Activated naive CD8-positive, alpha-beta T cell treated with anti-CD3 and anti-CD28 coated beads, Interleukin-2, amount 10 ng/mL, durations not matched to agents 7 days and 5 days (primary cell): ENCODE data around the gene CACNA2D1. TPM values are rescaled to one million over a fixed set of nuclear protein-coding genes. Genes with fewer than 3 reads are reported as not detected.
"Not testable (repeated sequence)": the region's sequence is repeated elsewhere in the genome, so short reads cannot be mapped to it uniquely, and the experiment has no call there.

Experiments
- ATAC-seq: fragments of 150-1000 bp; cut with Tn5 transposase; one replicate; pipeline ENCODE4 v1.10.0; 2021; ENCODE audit warnings: low read depth, moderate library complexity
- POLR2A ChIA-PET: fragments of 350-600 bp; sonication (Branson Sonifier 250); formaldehyde crosslinking; loops from one replicate; lab custom pipeline; 2021; ENCODE audit warnings: antibody characterized with exemption; lab: Charles Lee
- DNase-seq: peaks from one replicate; pipeline ENCODE4 v3.0.0; 2021
- H3K27ac Mint-ChIP-seq: one replicate; pipeline ENCODE4 v1.8.0; 2022; ENCODE audit warnings: mild to moderate bottlenecking, mixed read lengths
- H3K27me3 Mint-ChIP-seq: one replicate; pipeline ENCODE4 v1.8.0; 2022; ENCODE audit warnings: mild to moderate bottlenecking, moderate library complexity, mixed read lengths
- H3K36me3 Mint-ChIP-seq: one replicate; pipeline ENCODE4 v1.8.0; 2021; ENCODE audit warnings: mild to moderate bottlenecking, mixed read lengths
- H3K4me1 Mint-ChIP-seq: one replicate; pipeline ENCODE4 v1.8.0; 2021; ENCODE audit warnings: mixed read lengths
- H3K4me3 Mint-ChIP-seq: one replicate; pipeline ENCODE4 v1.8.0; 2022; ENCODE audit warnings: mild to moderate bottlenecking, moderate library complexity, mixed read lengths
- H3K9me3 Mint-ChIP-seq: one replicate; pipeline ENCODE4 v1.8.0; 2021; ENCODE audit warnings: mixed read lengths
- total RNA-seq, 2 experiments: library from RNA; stranded (reverse); gene quantifications; one replicate each; pipeline ENCODE4 v1.2.3, GENCODE V29; 2021

Gene CACNA2D1
- total RNA-seq, 2 experiments from 2014 or later = not detected

GRCh38 chr7:82163586-82163985 lies 280.0 kb downstream of the CACNA2D1 start:
- Mint-ChIP-seq H3K27ac (no peak overlapping the region), H3K36me3 (no peaks in the 10 kb centered on the region), H3K9me3 (no peaks in the 10 kb centered on the region), H3K4me1 (no peaks in the 10 kb centered on the region), H3K4me3 (no peak overlapping the region), H3K27me3 (no peaks in the 10 kb centered on the region)
- POLR2A ChIA-PET = no interaction called here
- ATAC-seq (no peak), DNase-seq (no peak)

GRCh38 chr7:82162289-82162688 lies 281.3 kb downstream of the CACNA2D1 start:
- POLR2A ChIA-PET = no interaction called here

GRCh38 chr7:82158327-82158726 lies 285.2 kb downstream of the CACNA2D1 start:
- no peaks in the 10 kb centered on the region for H3K36me3 Mint-ChIP-seq
- POLR2A ChIA-PET = no interaction called here
- H3K9me3 Mint-ChIP-seq = no peaks in the 10 kb centered on the region
- H3K27me3 Mint-ChIP-seq = no peaks in the 10 kb centered on the region
- H3K27ac Mint-ChIP-seq = no peak overlapping the region
- no peaks in the 10 kb centered on the region for H3K4me1 Mint-ChIP-seq
- DNase-seq = no peak
- ATAC-seq = no peak
- no peak overlapping the region for H3K4me3 Mint-ChIP-seq

More at GRCh38 chr7:82162289-82162688, 281.3 kb downstream of the CACNA2D1 start:
- no peak for DNase-seq
- Mint-ChIP-seq H3K36me3 (no peaks in the 10 kb centered on the region), H3K27me3 (no peaks in the 10 kb centered on the region), H3K4me3 (no peak overlapping the region), H3K27ac (no peak overlapping the region), H3K9me3 (no peaks in the 10 kb centered on the region), H3K4me1 (no peaks in the 10 kb centered on the region)
- ATAC-seq = no peak

- DNase-seq (no peak), ATAC-seq (no peak)
- POLR2A ChIA-PET = no interaction called here
- no peaks in the 10 kb centered on the region for H3K36me3 Mint-ChIP-seq
- no peaks in the 10 kb centered on the region for H3K9me3 Mint-ChIP-seq
- H3K27me3 Mint-ChIP-seq = no peaks in the 10 kb centered on the region
- no peaks in the 10 kb centered on the region for H3K4me1 Mint-ChIP-seq
- H3K4me3 Mint-ChIP-seq = no peak overlapping the region
- no peak overlapping the region for H3K27ac Mint-ChIP-seq
Measured at GRCh38 chr7:82156893-82157292, 286.7 kb downstream of the CACNA2D1 start.

- no peak overlapping the region for H3K27ac Mint-ChIP-seq
- ATAC-seq = no peak
- H3K4me1 Mint-ChIP-seq = no peaks in the 10 kb centered on the region
- H3K9me3 Mint-ChIP-seq = no peaks in the 10 kb centered on the region
- DNase-seq = no peak
- H3K27me3 Mint-ChIP-seq = no peaks in the 10 kb centered on the region
- H3K4me3 Mint-ChIP-seq = no peak overlapping the region
- no peaks in the 10 kb centered on the region for H3K36me3 Mint-ChIP-seq
- POLR2A ChIA-PET = no interaction called here
Measured at GRCh38 chr7:82156168-82156567, 287.4 kb downstream of the CACNA2D1 start.

- POLR2A ChIA-PET = no interaction called here
- H3K4me1 Mint-ChIP-seq = no peaks in the 10 kb centered on the region
- DNase-seq = no peak
- H3K27me3 Mint-ChIP-seq = no peaks in the 10 kb centered on the region
- no peaks in the 10 kb centered on the region for H3K9me3 Mint-ChIP-seq
- no peak overlapping the region for H3K4me3 Mint-ChIP-seq
- no peak overlapping the region for H3K27ac Mint-ChIP-seq
- no peak for ATAC-seq
- H3K36me3 Mint-ChIP-seq = no peaks in the 10 kb centered on the region
Measured at GRCh38 chr7:82154728-82155127, 288.8 kb downstream of the CACNA2D1 start.

GRCh38 chr7:82153776-82154175 lies 289.8 kb downstream of the CACNA2D1 start:
- Mint-ChIP-seq H3K36me3 (no peaks in the 10 kb centered on the region), H3K4me1 (no peaks in the 10 kb centered on the region)
- POLR2A ChIA-PET = no interaction called here

GRCh38 chr7:82152858-82153257 lies 290.7 kb downstream of the CACNA2D1 start:
- Mint-ChIP-seq H3K9me3 (no peaks in the 10 kb centered on the region), H3K36me3 (no peaks in the 10 kb centered on the region), H3K4me3 (no peak overlapping the region), H3K4me1 (no peaks in the 10 kb centered on the region), H3K27ac (no peak overlapping the region), H3K27me3 (no peaks in the 10 kb centered on the region)
- ATAC-seq (no peak), DNase-seq (no peak)
- POLR2A ChIA-PET = no interaction called here

More at GRCh38 chr7:82153776-82154175, 289.8 kb downstream of the CACNA2D1 start:
- no peak for ATAC-seq
- H3K9me3 Mint-ChIP-seq = no peaks in the 10 kb centered on the region
- no peak for DNase-seq
- H3K27ac Mint-ChIP-seq = no peak overlapping the region
- H3K4me3 Mint-ChIP-seq = no peak overlapping the region
- H3K27me3 Mint-ChIP-seq = no peaks in the 10 kb centered on the region

GRCh38 chr7:82146491-82146890 lies 297.1 kb downstream of the CACNA2D1 start:
- ATAC-seq = no peak
- DNase-seq = no peak
- POLR2A ChIA-PET = no interaction called here
- Mint-ChIP-seq H3K27ac (no peak overlapping the region), H3K36me3 (no peaks in the 10 kb centered on the region), H3K9me3 (no peaks in the 10 kb centered on the region), H3K27me3 (no peaks in the 10 kb centered on the region), H3K4me1 (no peaks in the 10 kb centered on the region), H3K4me3 (no peak overlapping the region)

GRCh38 chr7:82142263-82142864 lies 301.2 kb downstream of the CACNA2D1 start:
- POLR2A ChIA-PET = no interaction called here
- Mint-ChIP-seq H3K27ac (no peak overlapping the region), H3K9me3 (no peaks in the 10 kb centered on the region), H3K36me3 (no peaks in the 10 kb centered on the region), H3K27me3 (no peaks in the 10 kb centered on the region), H3K4me1 (no peaks in the 10 kb centered on the region), H3K4me3 (no peak overlapping the region)
- no peak for DNase-seq
- ATAC-seq = no peak

GRCh38 chr7:82141427-82141826 lies 302.1 kb downstream of the CACNA2D1 start:
- Mint-ChIP-seq H3K27ac (no peak overlapping the region), H3K36me3 (no peaks in the 10 kb centered on the region), H3K9me3 (no peaks in the 10 kb centered on the region), H3K27me3 (no peaks in the 10 kb centered on the region), H3K4me1 (no peaks in the 10 kb centered on the region), H3K4me3 (no peak overlapping the region)
- ATAC-seq = no peak
- no peak for DNase-seq
- POLR2A ChIA-PET = no interaction called here

- H3K4me1 Mint-ChIP-seq, DNase-seq, H3K4me3 Mint-ChIP-seq, H3K36me3 Mint-ChIP-seq, H3K9me3 Mint-ChIP-seq, POLR2A ChIA-PET, H3K27me3 Mint-ChIP-seq, ATAC-seq, H3K27ac Mint-ChIP-seq: not testable (repeated sequence)
Measured at GRCh38 chr7:82140608-82141007, 303.0 kb downstream of the CACNA2D1 start.

- POLR2A ChIA-PET = no interaction called here
- Mint-ChIP-seq H3K4me1 (no peaks in the 10 kb centered on the region), H3K36me3 (no peaks in the 10 kb centered on the region), H3K27ac (no peak overlapping the region), H3K4me3 (no peak overlapping the region), H3K9me3 (no peaks in the 10 kb centered on the region), H3K27me3 (no peaks in the 10 kb centered on the region)
- ATAC-seq = no peak
- no peak for DNase-seq
Measured at GRCh38 chr7:82131215-82131614, 312.4 kb downstream of the CACNA2D1 start.

GRCh38 chr7:82129091-82129490 lies 314.5 kb downstream of the CACNA2D1 start:
- POLR2A ChIA-PET = no interaction called here
- DNase-seq (no peak), ATAC-seq (no peak)
- H3K36me3 Mint-ChIP-seq = no peaks in the 10 kb centered on the region
- no peaks in the 10 kb centered on the region for H3K27me3 Mint-ChIP-seq
- H3K9me3 Mint-ChIP-seq = no peaks in the 10 kb centered on the region
- no peaks in the 10 kb centered on the region for H3K4me1 Mint-ChIP-seq
- no peak overlapping the region for H3K27ac Mint-ChIP-seq
- no peak overlapping the region for H3K4me3 Mint-ChIP-seq

- Mint-ChIP-seq H3K27ac (no peak overlapping the region), H3K36me3 (no peaks in the 10 kb centered on the region), H3K4me1 (no peaks in the 10 kb centered on the region), H3K27me3 (no peaks in the 10 kb centered on the region), H3K4me3 (no peak overlapping the region), H3K9me3 (no peaks in the 10 kb centered on the region)
- ATAC-seq (no peak), DNase-seq (no peak)
- POLR2A ChIA-PET = no interaction called here
Measured at GRCh38 chr7:82128546-82128945, 315.0 kb downstream of the CACNA2D1 start.
